Measurements from ENCODE around the gene RPUSD1. TPM values are rescaled to one million over a fixed set of nuclear protein-coding genes. Genes with fewer than 3 reads are reported as not detected.

Gene RPUSD1
- total and polyA plus RNA-seq, 2 experiments from 2014 or later, result 27.6 to 37.8 TPM

DNA sequence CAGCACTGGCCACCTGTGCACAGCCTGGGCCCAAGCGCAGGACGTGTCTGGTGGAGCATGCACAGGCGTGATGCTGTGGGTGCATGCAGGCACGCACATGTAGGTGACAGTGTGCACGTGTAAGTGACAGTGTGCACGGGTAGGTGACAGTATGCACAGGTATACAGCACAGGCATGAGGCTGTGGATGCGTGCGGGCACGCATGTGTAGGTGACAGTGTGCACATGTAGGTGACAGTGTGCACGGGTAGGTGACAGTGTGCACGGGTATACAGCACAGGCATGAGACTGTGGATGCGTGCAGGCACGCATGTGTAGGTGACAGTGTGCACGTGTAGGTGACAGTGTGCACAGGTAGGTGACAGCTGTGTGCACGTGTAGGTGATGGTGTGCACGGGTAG lies 7.9 kb downstream of the RPUSD1 start:
- WGBS (ENCODE audit: low lambda C conversion rate, missing lambda C conversion rate), result 92% methylated on average over 16 of the region's 16 CpGs
- H3K79me2 ChIP-seq, result no peaks in the 10 kb centered on the region
- no peaks in the 10 kb centered on the region for H4K20me1 ChIP-seq (ENCODE audit: insufficient read depth, poor library complexity, severe bottlenecking)
- H3K27ac ChIP-seq, result no peak overlapping the region
- H3K27me3 ChIP-seq, result no peaks in the 10 kb centered on the region
- no peak overlapping the region for H2AFZ ChIP-seq
- H3K36me3 ChIP-seq (replicated peaks; ENCODE audit: insufficient read depth, low read depth), result no peaks in the 10 kb centered on the region
- DNase-seq (ENCODE audit: low spot score), result no peak
- no peaks in the 10 kb centered on the region for H3K4me1 ChIP-seq (ENCODE audit: insufficient read depth)
- H3K9me2 ChIP-seq (replicated peaks; ENCODE audit: insufficient read depth), result no peaks in the 10 kb centered on the region
- TF ChIP-seq, protein P1, sequence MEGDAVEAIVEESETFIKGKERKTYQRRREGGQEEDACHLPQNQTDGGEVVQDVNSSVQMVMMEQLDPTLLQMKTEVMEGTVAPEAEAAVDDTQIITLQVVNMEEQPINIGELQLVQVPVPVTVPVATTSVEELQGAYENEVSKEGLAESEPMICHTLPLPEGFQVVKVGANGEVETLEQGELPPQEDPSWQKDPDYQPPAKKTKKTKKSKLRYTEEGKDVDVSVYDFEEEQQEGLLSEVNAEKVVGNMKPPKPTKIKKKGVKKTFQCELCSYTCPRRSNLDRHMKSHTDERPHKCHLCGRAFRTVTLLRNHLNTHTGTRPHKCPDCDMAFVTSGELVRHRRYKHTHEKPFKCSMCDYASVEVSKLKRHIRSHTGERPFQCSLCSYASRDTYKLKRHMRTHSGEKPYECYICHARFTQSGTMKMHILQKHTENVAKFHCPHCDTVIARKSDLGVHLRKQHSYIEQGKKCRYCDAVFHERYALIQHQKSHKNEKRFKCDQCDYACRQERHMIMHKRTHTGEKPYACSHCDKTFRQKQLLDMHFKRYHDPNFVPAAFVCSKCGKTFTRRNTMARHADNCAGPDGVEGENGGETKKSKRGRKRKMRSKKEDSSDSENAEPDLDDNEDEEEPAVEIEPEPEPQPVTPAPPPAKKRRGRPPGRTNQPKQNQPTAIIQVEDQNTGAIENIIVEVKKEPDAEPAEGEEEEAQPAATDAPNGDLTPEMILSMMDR (IDR thresholded peaks at IDR 0.05; ENCODE audit: poor library complexity), result no peak
- TF ChIP-seq EZH2phosphoT487 (IDR thresholded peaks at IDR 0.05; ENCODE audit: low read depth, severe bottlenecking, unreplicated experiment) (no peak), EZH2 (IDR thresholded peaks at IDR 0.05; ENCODE audit: borderline replicate concordance) (no peak)
- no peak overlapping the region for H3K4me3 ChIP-seq
- H3K4me2 ChIP-seq, result no peak overlapping the region
- no peaks in the 10 kb centered on the region for H3K9me3 ChIP-seq (ENCODE audit: low read depth)

DNA sequence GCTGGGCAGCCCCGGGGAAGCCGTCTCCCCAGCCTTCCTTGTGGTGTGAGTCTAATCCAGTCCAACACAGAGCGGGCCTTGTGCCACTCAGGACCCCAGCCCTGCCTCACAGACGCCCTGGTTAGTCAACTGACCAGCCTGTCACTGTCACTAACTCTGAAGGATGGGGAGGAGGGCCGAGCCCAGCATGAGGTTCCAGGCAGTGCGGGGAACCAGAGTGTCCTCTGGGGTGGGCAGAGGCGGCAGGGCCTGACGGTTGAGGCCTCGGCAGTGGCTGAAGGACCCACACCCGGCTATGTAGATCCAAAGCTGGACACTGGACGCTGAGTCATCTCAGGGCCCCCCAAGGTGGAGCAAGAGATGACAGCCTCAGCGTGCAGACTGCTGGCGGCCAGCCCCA lies 8.6 kb downstream of the RPUSD1 start:
- H3K9me3 ChIP-seq (ENCODE audit: low read depth), result no peaks in the 10 kb centered on the region
- H3K27me3 ChIP-seq, result no peaks in the 10 kb centered on the region
- H3K36me3 ChIP-seq (replicated peaks; ENCODE audit: insufficient read depth, low read depth), result no peaks in the 10 kb centered on the region

GRCh38 chr16:778909-779527 lies 9.2 kb downstream of the RPUSD1 start:
- Histone ChIP-seq H3K79me2 (no peaks in the 10 kb centered on the region), H2AFZ (no peak overlapping the region), H3K27ac (no peak overlapping the region), H3K36me3 (replicated peaks; ENCODE audit: insufficient read depth, low read depth) (no peaks in the 10 kb centered on the region), H3K4me2 (no peak overlapping the region), H4K20me1 (ENCODE audit: insufficient read depth, poor library complexity, severe bottlenecking) (no peaks in the 10 kb centered on the region), H3K4me1 (ENCODE audit: insufficient read depth) (no peaks in the 10 kb centered on the region), H3K9me3 (ENCODE audit: low read depth) (no peaks in the 10 kb centered on the region), H3K27me3 (no peaks in the 10 kb centered on the region), H3K9me2 (replicated peaks; ENCODE audit: insufficient read depth) (no peaks in the 10 kb centered on the region), H3K4me3 (no peak overlapping the region)
- TF ChIP-seq EZH2 (IDR thresholded peaks at IDR 0.05; ENCODE audit: borderline replicate concordance), result no peak
- WGBS (ENCODE audit: low lambda C conversion rate, missing lambda C conversion rate), result 80% methylated on average over 6 of the region's 6 CpGs
- no peak for DNase-seq (ENCODE audit: low spot score)

More for the DNA sequence above, 8.6 kb downstream of the RPUSD1 start:
- Histone ChIP-seq H3K79me2 (no peaks in the 10 kb centered on the region), H3K4me2 (no peak overlapping the region), H3K4me3 (no peak overlapping the region), H3K27ac (no peak overlapping the region), H3K4me1 (ENCODE audit: insufficient read depth) (no peaks in the 10 kb centered on the region), H2AFZ (no peak overlapping the region), H4K20me1 (ENCODE audit: insufficient read depth, poor library complexity, severe bottlenecking) (no peaks in the 10 kb centered on the region), H3K9me2 (replicated peaks; ENCODE audit: insufficient read depth) (no peaks in the 10 kb centered on the region)
- 82% methylated on average over 9 of the region's 13 CpGs for WGBS (ENCODE audit: low lambda C conversion rate, missing lambda C conversion rate)
- TF ChIP-seq EZH2 (IDR thresholded peaks at IDR 0.05; ENCODE audit: borderline replicate concordance), result no peak
- no peak for DNase-seq (ENCODE audit: low spot score)

DNA sequence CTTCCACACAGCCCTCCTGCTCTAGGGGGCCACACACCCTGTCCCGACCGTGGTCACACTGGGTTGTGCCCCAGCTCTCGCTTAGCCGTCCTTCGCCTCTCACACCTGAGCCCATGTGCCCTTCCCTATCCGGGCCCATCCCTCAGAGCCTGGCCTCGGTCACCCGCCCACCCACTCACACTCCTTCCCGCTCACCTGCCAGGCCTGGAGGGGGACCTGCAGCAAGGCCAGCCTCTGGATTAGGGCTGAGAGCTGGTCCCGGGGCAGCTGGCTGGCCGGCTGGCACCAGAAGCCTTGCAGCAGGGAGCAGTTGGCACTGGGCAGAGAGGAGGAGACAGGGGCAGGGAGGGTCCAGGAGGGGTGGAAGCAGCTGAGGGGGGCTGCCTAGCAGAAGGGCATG lies 9.7 kb downstream of the RPUSD1 start:
- TF ChIP-seq EZH2phosphoT487 (IDR thresholded peaks at IDR 0.05; ENCODE audit: low read depth, severe bottlenecking, unreplicated experiment) (no peak), EZH2 (IDR thresholded peaks at IDR 0.05; ENCODE audit: borderline replicate concordance) (no peak)
- TF ChIP-seq, protein P1 (IDR thresholded peaks at IDR 0.05; ENCODE audit: poor library complexity), result no peak
- Histone ChIP-seq H3K4me3 (no peak overlapping the region), H3K4me2 (no peak overlapping the region), H3K9me2 (replicated peaks; ENCODE audit: insufficient read depth) (no peaks in the 10 kb centered on the region), H3K79me2 (no peaks in the 10 kb centered on the region), H3K9me3 (ENCODE audit: low read depth) (no peaks in the 10 kb centered on the region), H3K27ac (no peak overlapping the region), H3K36me3 (replicated peaks; ENCODE audit: insufficient read depth, low read depth) (no peaks in the 10 kb centered on the region), H3K27me3 (no peaks in the 10 kb centered on the region), H3K4me1 (ENCODE audit: insufficient read depth) (no peaks in the 10 kb centered on the region), H2AFZ (no peak overlapping the region), H4K20me1 (ENCODE audit: insufficient read depth, poor library complexity, severe bottlenecking) (no peaks in the 10 kb centered on the region)
- WGBS (ENCODE audit: low lambda C conversion rate, missing lambda C conversion rate), result 83% methylated on average over 11 of the region's 11 CpGs
- no peak for DNase-seq (ENCODE audit: low spot score)
